ENCODE data around the gene MAEL.
"Not testable (repeated sequence)": the region's sequence is repeated elsewhere in the genome, so short reads cannot be mapped to it uniquely, and the experiment has no call there.

Gene MAEL

DNA sequence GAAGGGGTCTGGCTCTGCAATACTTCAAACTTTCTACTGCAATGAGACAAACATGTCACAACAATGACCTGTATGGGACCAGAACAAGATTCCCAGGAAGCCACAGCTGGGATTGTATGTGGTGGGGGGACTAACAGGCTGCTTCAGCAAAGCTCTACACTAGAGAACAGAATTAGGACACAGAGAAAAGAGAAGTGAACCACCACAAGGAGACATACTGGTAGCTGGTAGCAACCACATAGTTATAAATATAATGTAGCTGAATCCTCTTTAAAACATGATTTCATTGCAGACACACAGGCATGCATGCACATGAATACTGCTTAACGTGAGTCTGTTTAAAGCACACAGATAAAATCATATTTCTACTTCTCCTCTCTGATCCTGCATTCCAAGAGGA, 10.3 kb upstream of the MAEL start:
- no peak for DNase-seq (ENCODE audit: low spot score)

DNA sequence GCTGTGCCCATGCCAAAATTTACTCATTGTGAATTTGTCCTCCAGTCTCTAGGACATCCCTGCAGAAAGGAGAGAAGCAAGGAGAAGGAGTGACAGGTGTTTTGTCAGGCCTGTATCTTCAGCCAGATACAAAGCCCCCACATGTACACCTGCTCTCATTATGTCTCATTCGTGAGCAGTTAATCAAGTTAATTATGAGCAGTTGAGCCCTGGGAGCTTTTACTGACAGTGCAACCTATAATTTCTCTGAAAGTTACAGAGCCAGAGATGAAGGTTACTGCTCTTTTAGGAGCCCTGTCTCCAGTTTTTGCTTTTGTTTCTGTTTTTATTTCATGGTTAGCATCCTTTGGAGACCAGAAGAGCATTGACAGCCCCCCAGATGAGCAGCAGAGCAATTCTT, 8.7 kb upstream of the MAEL start:
- DNase-seq (ENCODE audit: low spot score) = no peak

DNA sequence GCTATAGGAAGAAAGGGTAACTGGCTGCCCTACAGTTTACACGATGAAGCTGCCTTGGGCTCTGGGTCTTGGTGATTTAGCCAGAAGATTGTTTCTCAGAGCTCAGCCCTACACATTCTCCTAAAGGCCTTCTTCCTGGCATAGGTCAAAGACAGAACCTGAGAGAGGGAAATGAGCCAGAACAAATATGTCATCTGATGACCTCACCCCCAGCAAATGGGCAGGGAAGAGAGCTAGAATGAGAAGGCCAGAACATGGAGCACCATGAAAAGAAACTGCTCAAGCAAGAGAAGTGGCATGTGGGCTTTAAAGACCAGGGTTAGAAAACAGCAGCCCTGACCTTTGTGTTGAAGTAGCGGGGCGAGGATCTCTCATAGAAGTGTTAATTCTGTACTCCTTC, 8.3 kb upstream of the MAEL start:
- DNase-seq (ENCODE audit: low spot score) = no peak

DNA sequence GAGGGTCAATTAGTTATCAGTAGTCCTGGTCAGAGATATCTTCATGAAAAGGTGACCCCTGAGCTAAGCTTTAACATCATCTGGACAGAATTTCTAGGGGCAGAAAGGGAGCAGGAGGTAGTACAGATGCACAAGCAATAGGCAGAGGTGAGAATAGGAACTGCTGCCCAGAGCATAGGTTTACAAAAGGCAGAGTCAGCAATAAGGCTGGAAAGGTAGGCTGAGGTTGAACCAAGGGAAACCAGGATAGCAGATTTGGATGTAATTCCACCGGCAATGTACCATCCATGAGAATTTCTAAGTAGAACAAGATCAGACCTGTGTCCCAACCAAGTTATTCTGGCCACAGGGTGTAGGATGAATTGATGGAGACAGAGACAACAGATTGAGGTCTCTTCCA, 7.5 kb upstream of the MAEL start:
- no peak for DNase-seq (ENCODE audit: low spot score)

DNA sequence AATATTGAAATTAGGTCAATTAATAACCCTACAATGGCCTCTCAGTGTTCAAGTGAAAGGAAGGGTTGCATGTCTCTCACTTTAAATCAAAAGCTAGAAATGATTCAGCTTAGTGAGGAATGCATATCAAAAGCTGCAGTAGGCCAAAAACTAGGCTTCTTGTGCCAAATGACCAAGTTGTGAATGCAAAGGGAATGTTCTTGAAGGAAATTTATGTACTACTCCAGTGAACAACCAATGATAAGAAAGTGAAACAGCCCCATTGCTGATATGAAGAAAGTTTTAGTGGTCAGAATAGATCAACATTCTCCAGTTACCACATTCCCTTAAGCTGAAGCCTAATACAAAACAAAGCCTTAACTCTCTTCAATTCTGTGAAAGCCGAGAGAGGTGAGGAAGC, 10.0 kb downstream of the MAEL start:
- no peak for DNase-seq (ENCODE audit: low spot score)

DNA sequence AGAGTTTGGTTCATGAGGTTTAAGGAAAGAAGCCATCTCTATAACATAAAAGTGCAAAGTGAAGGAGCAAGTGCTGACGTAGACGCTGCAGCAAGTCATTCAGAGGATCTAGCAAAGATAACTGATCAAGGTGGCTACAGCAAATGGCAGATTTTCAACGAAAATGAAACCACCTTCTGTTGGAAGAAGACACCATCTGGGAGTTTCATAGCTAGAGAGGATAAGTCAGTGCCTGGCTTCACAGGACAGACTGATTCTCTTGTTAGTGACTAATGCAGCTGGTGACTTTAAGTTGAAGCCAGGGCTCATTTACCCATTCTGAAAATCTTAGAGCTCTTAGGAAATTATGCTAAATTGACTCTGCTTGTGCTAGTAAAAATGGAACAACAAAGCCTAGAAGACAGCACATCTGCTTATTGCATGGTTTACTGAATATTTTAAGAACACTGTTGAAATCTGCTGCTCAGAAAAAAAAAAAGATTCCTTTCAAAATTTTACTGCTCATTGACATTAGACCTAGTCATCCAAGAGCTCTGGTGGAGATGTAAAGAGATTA, 10.5 kb downstream of the MAEL start:
- no peak for DNase-seq (ENCODE audit: low spot score)

DNA sequence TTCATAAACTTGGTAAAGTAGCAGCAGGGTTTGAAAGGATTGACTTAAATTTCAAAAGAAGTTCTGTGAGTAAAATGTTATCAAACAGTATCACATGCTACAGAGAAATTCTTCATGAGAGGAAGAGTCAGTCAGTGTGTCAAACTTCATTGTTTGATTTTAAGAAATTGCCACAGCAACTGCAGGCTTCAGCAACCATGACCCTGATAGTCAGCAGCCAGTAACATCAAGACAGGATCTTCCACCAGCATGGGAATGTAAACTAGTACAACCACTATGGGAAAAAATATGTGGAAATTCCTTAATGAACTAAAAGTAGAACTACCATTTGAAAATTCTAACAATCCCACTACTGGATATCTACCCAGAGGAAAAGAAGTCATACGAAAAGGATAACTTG, 11.5 kb downstream of the MAEL start:
- no peak for DNase-seq (ENCODE audit: low spot score)

DNA sequence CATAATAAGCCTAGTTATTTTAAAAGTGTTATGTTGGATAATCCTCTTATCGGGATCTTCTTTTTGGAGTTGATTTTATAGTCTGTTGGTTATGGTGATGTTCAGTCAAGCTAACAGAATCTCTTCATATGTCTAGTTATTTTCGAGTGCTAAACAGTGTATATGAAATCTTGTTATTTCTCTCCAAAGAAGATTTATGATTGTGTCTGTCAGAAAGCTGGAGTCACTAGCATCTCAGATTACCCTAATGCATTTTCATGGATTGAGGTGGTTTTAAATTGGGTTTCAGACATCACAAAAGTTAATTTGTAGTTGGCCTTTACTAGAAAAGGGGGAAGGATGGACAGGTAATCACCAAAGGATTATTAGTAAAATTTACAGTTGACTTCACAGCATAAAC, 13.3 kb downstream of the MAEL start:
- DNase-seq (ENCODE audit: low spot score) = no peak

DNA sequence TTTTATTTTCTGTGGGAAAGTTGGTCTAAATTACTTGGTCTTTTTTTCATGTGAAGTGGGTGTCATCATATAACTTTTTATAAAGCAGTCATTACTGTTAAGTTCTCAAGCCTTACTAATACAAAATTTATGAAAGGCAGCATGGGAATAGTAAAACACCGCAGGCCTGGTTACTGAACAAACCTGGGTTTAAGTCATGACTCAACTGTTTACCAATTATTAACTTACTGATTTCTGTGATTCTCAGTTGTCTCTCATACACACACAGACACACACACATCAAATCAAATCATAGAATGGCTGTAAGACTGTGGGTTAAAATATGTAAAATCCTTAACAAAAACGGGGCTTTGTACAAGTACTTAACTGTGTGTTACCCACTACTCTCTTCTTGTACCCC, 14.6 kb downstream of the MAEL start:
- no peak for DNase-seq (ENCODE audit: low spot score)

DNA sequence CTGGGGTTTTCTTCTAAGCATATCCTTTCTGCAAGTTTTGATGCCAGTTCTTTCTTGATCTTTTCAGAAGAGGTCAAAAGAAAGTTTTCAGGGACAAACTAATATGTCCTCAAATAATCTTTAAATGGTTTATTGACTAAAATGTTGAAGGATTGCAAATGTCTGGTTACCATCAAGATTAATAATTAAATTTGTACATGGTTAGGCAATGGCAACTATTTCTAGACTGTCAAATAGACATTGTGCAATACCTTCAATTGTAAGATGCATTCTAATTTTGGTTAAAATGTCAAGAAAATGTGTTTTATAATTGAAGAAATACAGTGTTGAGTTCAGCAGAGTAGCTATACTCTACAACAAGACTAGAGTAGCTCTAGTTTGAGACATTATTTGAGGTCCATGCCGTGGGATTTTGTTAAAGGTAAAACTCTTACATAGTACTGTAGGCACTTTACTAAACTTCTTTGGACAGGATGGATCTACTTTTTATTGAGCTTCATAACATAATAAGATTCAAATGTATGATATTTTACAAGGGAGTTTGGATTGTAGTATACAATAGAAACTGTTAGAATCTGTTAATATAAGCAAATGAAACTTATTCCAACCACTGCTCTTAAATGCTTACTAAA, 22.6 kb downstream of the MAEL start:
- DNase-seq (ENCODE audit: low spot score) = no peak

DNA sequence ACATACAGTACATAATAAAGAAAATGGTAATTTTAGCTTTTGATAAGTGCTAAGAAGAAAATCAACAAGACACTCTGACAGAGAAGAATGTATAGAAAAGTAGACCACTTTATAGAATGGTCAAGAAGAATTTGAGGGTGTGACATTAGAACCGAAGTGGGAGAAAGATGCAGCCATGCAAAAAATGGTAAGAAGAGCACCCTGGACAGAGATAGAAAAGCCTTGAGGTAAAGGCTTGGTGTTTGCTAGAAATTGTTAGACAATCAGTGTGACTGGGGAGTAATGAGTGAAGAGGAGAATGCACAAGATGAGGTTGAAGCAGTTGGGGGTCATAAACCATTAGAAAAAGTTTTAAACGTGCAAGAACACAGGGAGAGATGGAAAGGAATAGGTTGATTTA, 23.5 kb downstream of the MAEL start:
- no peak for DNase-seq (ENCODE audit: low spot score)

DNA sequence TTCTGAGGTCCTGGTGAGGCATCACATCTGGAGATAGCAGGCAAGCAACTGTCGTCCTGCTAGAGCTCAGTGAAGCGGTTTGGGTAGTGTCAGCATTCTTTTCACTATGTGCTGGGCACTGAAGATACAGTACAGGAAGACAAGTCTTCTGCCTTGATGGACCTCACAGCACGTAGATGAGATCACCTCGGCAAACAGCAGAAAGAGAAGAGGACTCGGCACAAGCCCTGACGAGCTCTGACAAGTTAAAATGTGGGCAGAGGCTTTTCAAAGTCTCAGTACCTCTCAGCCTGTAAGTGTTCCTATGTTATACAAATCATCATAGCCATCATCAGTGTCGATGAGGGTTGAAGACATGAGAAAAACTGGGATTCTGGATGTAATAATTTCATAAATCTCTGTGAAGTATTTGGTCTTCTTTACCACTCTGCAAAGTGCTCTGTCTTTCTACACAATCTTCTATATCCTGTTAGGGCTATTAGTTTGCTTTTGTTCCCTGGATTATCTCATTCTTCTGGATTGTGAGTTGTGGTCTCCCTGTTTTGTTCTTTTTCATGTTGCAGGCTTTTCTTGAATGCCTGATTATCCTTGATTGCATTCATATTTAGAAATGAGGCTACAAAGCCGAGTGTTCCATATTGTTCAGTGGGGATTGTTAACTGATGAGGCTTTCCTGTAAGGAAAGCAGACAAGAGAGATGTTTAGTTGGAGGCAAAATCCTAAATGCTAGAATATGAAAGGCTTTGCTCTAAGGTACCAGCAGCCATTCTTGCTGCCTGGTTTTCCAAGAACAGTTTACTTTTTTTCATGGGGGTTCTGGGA, 24.2 kb downstream of the MAEL start:
- no peak for DNase-seq (ENCODE audit: low spot score)

DNA sequence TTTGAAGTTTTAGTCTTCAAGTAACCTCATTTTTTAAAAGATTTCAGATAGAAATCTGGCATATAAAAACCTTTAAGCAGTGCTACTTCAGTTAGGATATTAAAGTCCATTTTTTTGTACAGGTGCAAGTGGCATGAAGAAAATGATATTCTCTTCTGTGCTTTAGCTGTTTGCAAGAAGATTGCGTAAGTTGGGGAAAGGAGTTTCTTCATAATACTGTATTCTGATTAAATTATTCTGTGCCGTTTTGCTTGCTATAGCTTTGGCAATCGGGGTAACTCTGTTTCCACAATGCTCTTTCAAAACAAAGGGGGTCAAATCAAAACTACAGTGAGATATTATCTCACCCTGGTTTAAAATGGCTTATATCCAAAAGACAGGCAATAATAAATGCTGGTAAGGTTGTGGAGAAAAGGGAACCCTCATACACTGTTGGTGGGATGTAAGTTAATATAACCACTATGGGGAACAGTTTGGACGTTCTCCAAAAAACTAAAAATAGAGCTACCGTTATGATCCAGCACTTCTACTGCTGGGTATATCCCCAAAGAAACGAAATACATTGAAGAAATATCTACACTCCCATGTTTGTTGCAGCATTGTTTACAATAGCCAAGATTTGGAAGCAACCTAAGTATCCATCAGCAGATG, 27.1 kb downstream of the MAEL start:
- no peak for DNase-seq (ENCODE audit: low spot score)

DNA sequence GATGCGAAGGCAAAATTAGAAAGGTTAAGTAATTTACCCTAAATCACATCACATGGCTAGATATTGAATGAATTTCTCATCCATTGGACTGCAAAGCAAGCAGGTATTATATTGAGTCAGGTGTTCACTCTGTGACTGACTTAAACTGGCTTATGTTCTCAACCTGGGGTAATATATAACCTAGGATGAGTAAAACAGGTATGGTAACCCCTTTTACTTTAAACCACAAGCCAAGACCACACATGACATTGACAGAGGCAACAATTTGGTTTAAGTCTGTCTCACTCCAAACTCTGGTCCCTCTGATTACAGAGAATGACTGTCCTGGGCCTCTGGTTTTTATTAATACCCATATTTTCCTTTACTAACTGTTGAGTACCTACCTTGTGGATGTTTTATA, 33.3 kb downstream of the MAEL start:
- no peak for DNase-seq (ENCODE audit: low spot score)

DNA sequence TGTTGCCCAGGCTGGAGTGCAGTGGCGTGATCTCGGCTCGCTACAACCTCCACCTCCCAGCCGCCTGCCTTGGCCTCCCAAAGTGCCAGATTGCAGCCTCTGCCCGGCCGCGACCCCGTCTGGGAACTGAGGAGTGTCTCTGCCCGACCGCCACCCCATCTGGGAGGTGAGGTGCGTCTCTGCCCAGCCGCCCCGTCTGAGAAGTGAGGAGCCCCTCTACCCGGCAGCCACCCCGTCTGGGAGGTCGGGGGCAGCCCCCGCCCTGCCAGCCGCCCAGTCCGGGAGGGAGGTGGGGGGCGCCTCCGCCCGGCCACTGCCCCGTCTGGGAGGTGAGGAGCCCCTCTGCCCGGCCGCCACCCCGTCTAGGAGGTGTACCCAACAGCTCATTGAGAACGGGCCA, 40.5 kb downstream of the MAEL start:
- DNase-seq (ENCODE audit: low spot score) = not testable (repeated sequence)

DNA sequence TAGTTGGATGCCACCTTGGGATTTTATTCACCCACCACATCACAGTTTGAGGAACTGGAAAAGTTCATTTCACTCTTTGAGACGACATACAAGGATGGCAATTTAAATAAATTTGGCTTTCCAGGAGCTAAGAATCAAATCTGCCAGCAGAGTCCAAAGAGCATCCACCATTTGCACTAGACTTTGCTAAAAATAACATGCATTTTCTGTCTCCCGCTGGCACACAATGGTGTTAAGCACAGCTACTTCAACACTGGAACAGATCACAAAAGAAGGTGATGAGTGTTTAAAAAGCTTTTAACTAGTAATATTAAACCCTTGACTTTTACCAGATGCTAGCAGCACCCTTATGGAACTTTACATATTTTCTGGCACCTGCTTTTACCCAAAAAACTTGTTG, 44.6 kb downstream of the MAEL start:
- DNase-seq (ENCODE audit: low spot score) = no peak

DNA sequence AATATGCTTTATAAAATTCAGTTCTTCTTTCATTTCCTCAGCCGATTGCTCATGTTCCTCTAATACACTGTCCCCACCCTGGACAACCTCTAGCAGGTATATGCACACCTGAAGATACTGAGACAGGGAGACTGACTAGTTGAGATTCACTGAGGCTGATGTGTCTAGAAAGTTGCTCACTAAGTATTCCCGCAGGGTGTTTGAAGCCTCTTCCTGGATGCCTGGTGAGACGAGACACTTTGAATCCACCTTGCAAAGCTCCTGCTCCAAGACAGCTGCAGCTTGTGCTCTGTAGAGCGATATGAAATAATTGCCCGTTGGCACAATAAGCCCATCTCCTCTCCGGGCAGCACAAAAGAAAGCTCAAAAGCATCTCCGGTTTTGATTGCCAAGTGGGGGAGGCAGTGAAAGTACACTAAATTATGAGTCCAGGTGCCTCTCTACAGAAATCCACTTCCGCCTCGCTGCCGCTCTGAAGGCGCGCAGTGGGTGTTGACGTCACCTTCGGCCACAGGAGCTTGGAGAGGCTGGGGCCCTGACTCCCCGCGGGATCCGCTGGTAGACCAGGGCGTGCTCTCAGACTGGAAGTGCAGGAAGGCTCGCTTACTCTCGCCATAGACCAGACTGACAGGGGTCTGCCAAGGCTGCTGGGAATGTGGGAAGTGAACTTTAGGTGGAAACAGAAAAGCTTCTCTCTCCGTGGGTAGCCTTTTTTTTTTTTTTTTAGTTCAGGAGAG, 54.8 kb downstream of the MAEL start:
- peak; percentile 35 for DNase-seq (ENCODE audit: low spot score)

DNA sequence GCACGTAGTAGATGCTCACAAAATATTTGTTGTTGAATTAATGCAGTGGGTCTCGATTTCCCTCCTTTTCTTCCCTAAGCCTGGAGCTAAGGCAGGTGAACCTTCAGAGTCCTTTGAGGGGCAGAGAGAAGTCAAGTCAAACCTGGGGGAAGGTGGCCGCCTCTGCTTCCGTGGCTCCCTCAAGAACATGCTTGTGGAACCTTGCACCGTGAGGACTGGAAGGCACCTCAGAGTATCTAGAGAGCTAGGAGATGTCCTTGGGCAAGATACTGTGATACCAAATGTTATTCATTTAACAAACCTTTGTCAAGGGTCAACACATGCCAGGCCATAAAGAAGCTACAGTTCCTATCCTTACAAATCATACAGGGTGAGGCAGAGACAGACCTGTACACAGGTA, 62.8 kb downstream of the MAEL start:
- DNase-seq (ENCODE audit: low spot score) = no peak

DNA sequence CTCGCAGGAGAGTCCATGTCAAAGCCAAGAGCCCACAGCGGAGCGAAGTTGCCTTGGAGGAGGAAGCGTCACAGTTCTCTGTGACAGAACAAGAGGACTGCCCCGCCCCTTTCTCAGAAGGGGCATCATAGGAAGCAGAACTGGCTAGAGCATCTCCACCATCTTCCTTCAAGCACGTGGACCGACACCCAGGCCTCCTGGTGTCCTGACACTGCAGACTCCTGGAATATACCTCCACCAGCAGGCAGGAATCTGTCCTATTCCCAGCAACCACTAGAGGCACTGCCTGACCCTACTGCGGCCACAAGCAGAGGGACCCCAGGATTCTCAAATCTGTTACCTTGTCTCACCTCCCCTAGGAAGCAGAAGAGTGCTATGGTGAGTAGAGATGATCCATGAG, 63.3 kb downstream of the MAEL start:
- DNase-seq (ENCODE audit: low spot score) = peak; percentile 28

DNA sequence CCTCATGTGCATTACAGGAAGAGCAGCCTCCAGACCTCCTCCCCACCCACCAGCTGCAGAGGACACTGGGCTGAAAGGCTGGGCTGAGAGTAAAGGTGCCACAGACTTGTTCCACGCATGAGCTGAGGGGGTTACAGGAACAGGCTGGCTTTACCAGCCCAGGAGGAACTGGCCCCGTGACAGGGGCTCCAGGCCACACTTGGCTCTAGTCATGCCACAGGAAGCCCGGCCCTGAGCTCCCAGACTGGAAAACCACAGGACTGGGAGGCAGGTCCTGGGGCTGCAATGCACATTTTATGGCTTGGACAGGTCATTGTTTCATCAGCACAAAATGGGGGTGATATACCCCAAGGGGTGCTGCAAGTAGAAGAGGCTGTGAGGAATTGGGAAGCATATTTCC, 65.5 kb downstream of the MAEL start:
- DNase-seq (ENCODE audit: low spot score) = no peak

DNA sequence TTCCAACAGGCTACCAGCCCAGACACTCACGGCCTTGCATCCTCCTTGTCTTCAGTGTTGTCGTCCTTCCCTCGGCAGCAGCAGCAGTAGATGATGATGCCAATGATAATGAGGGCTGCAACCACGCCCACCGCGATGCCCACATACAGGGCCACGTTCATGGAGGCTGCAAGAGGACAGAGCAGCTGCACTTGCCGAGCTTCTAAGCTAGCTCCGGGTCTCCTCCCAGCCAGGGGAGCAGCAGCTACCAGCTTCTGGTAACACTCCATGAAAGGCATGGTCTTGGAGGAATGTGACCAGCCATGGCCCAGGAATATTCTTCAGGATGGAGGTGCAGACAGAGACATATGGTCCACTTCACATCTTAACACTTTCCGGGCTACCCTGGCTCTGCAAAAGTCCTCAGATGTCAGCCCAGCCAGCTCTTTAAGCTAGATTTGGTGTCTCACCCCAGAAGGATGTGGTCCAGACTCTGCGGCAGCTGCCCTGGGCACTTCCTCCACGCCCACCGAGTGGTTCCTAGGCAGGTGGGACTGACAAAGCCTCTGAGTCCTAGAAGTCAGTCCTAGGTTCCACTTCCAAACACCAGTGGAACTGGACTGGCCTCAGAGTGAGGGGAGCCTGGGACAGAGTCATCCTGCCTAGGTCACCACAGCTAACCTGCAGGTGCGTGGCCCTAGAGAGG, 66.0 kb downstream of the MAEL start:
- DNase-seq (ENCODE audit: low spot score) = no peak
